ENCODE results near the gene SAPCD2. TPM values are rescaled to one million over a fixed set of nuclear protein-coding genes. Genes with fewer than 3 reads are reported as not detected.

Gene SAPCD2
- total RNA-seq, 1 experiment from 2014 or later, result 29.8 TPM

DNA sequence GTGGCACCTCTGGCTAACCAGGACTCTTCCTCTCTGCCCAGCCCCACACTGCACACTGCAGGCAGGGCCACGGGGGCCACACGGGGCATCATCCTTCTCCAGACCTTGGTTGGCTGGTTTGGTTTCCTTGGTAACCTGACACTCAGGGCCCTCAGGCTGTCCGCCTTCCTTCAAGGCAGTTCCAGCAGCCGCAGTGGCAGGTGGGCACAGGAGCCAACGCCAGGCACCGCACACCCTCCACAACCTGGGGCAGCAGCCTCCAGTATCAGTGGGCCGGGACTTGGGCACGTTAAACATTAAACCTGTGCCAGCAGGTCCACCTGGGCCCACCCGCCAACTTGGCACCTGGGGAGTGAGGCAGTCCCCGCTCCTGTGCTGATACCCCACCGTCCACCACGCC is 26.3 kb downstream of the SAPCD2 start:
- Histone ChIP-seq H3K23ac (ENCODE audit: insufficient read length, low read depth, low read length) (no peak overlapping the region), H3K14ac (ENCODE audit: insufficient read depth, low read length) (no peak overlapping the region), H3T11ph (ENCODE audit: low read length) (no peak overlapping the region), H3K4me2 (ENCODE audit: insufficient read depth, insufficient read length, low read length) (no peak overlapping the region), H3K79me2 (ENCODE audit: insufficient read depth, low read length) (peaks cover 2% of the 10 kb centered on the region; the same call in 1 of the 2 replicates), H3K27me3 (ENCODE audit: insufficient read depth, low read length) (peaks cover 4% of the 10 kb centered on the region; the same call in 1 of the 2 replicates), H3K18ac (ENCODE audit: insufficient read length, low read depth, low read length) (no peak overlapping the region), H3K56ac (ENCODE audit: insufficient read length, low read depth, low read length) (no peak overlapping the region), H2AFZ (ENCODE audit: low read length) (no peak overlapping the region), H4K5ac (ENCODE audit: insufficient read length, low read depth, low read length) (no peak overlapping the region), H3K9me3 (ENCODE audit: control insufficient read depth, low read depth, low read length) (no peaks in the 10 kb centered on the region), H2BK12ac (ENCODE audit: insufficient read length, low read depth, low read length) (no peak overlapping the region), H4K91ac (ENCODE audit: insufficient read length, low read depth, low read length) (no peak overlapping the region), H3K23me2 (ENCODE audit: insufficient read length, low read depth, low read length, poor library complexity, severe bottlenecking) (peaks cover 11% of the 10 kb centered on the region), H3K27ac (ENCODE audit: insufficient read length, low read depth, low read length) (no peak overlapping the region), H3K4ac (ENCODE audit: low read depth, low read length) (no peak overlapping the region), H2BK15ac (ENCODE audit: low read depth, low read length) (no peak overlapping the region), H2BK5ac (ENCODE audit: insufficient read length, low read length) (no peak overlapping the region), H2BK120ac (ENCODE audit: low read depth, low read length, poor library complexity, severe bottlenecking) (no peak overlapping the region), H3K4me1 (ENCODE audit: insufficient read depth, low read length) (no peaks in the 10 kb centered on the region), H4K20me1 (ENCODE audit: control insufficient read depth, insufficient read depth, insufficient read length) (no peaks in the 10 kb centered on the region), H3K79me1 (ENCODE audit: insufficient read depth, low read depth, low read length, poor library complexity, severe bottlenecking) (no peaks in the 10 kb centered on the region), H4K8ac (replicated peaks; ENCODE audit: insufficient read length, low read depth, low read length) (no peak overlapping the region), H3K9ac (ENCODE audit: extremely low read depth, insufficient read length, low read length) (no peak overlapping the region), H2BK20ac (ENCODE audit: low read depth, low read length, poor library complexity, severe bottlenecking) (no peak overlapping the region), H2AK5ac (ENCODE audit: insufficient read length, low read length) (no peak overlapping the region)
- H3K9me3 Mint-ChIP-seq, result no peaks in the 10 kb centered on the region
- peaks cover 0 to 3% (median 0%) of the 10 kb centered on the region in 3 experiments; a peak in 1 of 7 replicates for H3K36me3 Mint-ChIP-seq (ENCODE audit: insufficient read depth in 1 of 3, low read depth in 3 of 3)
- TF ChIP-seq, protein P1, sequence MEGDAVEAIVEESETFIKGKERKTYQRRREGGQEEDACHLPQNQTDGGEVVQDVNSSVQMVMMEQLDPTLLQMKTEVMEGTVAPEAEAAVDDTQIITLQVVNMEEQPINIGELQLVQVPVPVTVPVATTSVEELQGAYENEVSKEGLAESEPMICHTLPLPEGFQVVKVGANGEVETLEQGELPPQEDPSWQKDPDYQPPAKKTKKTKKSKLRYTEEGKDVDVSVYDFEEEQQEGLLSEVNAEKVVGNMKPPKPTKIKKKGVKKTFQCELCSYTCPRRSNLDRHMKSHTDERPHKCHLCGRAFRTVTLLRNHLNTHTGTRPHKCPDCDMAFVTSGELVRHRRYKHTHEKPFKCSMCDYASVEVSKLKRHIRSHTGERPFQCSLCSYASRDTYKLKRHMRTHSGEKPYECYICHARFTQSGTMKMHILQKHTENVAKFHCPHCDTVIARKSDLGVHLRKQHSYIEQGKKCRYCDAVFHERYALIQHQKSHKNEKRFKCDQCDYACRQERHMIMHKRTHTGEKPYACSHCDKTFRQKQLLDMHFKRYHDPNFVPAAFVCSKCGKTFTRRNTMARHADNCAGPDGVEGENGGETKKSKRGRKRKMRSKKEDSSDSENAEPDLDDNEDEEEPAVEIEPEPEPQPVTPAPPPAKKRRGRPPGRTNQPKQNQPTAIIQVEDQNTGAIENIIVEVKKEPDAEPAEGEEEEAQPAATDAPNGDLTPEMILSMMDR (conservative IDR thresholded peaks at IDR 0.05), result no peak
- H3K4me3 Mint-ChIP-seq, result no peak overlapping the region
- no peak for DNase-seq
- no peak overlapping the region for H3K27ac Mint-ChIP-seq
- peaks cover 31% of the 10 kb centered on the region for H3K27me3 Mint-ChIP-seq (ENCODE audit: low read depth)
- peaks cover 5 to 6% of the 10 kb centered on the region in 2 experiments for H3K4me1 Mint-ChIP-seq
- no CpG with 5 or more reads among the region's 12 CpGs for WGBS (ENCODE audit: extremely low coverage, insufficient read length, low lambda C conversion rate)

All from H9 (cell line).